Type B pancreatic cell (in vitro differentiated cells): Measurements from ENCODE around the gene GNAL. TPM values are rescaled to one million over a fixed set of nuclear protein-coding genes. Genes with fewer than 3 reads are reported as not detected.

Experiments used
- DNase-seq: peaks from one replicate; pipeline ENCODE4 v3.0.0; 2021; ENCODE audit warnings: mixed read lengths; ENCODE audit not compliant: unreplicated experiment; ENCODE audit errors: extremely low spot score
- H3K27ac Mint-ChIP-seq: 2 replicates; pipeline ENCODE4 v1.8.0; 2021; ENCODE audit warnings: mild to moderate bottlenecking, mixed read lengths
- H3K27me3 Mint-ChIP-seq: 2 replicates; pipeline ENCODE4 v1.8.0; 2021; ENCODE audit warnings: mixed read lengths
- H3K36me3 Mint-ChIP-seq: 2 replicates; pipeline ENCODE4 v1.8.0; 2021; ENCODE audit warnings: mixed read lengths
- H3K4me1 Mint-ChIP-seq: one replicate; pipeline ENCODE4 v1.8.0; 2021; ENCODE audit warnings: mixed read lengths; ENCODE audit not compliant: unreplicated experiment
- H3K4me3 Mint-ChIP-seq: 2 replicates; pipeline ENCODE4 v1.8.0; 2021; ENCODE audit warnings: mild to moderate bottlenecking, mixed read lengths
- H3K9me3 Mint-ChIP-seq: 2 replicates; pipeline ENCODE4 v1.8.0; 2021; ENCODE audit warnings: mixed read lengths
- CTCF ChIP-seq: fragments of 200-600 bp; sonication (generic); conservative IDR thresholded peaks from 2 replicates; pipeline ENCODE4 v1.5.0; 2021; ENCODE audit warnings: antibody characterized with exemption, mild to moderate bottlenecking
- total RNA-seq: library from RNA; stranded (reverse); gene quantifications from 2 replicates; pipeline ENCODE4 v1.2.1, GENCODE V29; 2021; ENCODE audit warnings: low replicate concordance

Gene GNAL
- total RNA-seq, 1 donor from 2014 or later: 12.9 TPM

- no peak for DNase-seq
- H3K4me1 Mint-ChIP-seq: peaks cover 48% of the 10 kb centered on the region
Observed at GRCh38 chr18:11857177-11857887, 168.3 kb downstream of the GNAL start.

DNA sequence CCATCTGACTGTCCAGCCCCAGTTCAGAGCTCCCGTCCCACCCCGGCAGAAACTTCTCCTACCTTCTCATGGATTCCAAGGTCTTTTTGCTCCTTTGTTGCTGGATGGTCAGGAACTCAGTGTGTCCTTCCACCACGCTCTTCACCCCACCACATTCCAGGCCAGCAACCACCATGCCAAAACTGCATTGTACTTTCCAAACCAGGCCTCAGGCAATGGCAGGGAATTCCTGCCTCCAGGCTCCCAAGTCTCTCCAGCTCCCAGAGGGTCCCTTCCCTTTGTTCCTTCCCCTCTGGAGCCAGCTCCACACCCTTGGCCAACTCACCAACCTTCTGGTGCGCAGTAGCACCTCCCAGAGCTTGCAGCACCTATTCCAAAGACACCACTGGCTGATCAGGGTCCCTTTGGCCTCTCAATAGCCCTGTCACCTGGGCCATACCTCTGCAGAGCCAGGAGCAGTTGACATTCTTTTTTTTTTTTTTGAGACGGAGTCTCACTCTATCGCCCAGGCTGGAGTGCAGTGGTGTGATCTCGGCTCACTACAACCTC is 170.3 kb downstream of the GNAL start:
- no peak for TF ChIP-seq CTCF
- H3K9me3 Mint-ChIP-seq: no peaks in the 10 kb centered on the region
- no peaks in the 10 kb centered on the region for H3K27me3 Mint-ChIP-seq
- H3K4me3 Mint-ChIP-seq: peak overlapping the region; percentile 30
- DNase-seq: peak; percentile 27
- H3K36me3 Mint-ChIP-seq: no peaks in the 10 kb centered on the region
- peak overlapping the region; percentile 79 for H3K27ac Mint-ChIP-seq
- H3K4me1 Mint-ChIP-seq: peaks cover 42% of the 10 kb centered on the region

More at GRCh38 chr18:11857177-11857887, 168.3 kb downstream of the GNAL start:
- no peaks in the 10 kb centered on the region for H3K9me3 Mint-ChIP-seq
- no peak for TF ChIP-seq CTCF
- peaks cover under 1% of the 10 kb centered on the region for H3K36me3 Mint-ChIP-seq
- peak overlapping the region; percentile 88 for H3K27ac Mint-ChIP-seq
- H3K27me3 Mint-ChIP-seq: no peaks in the 10 kb centered on the region
- peak overlapping the region; percentile 79 for H3K4me3 Mint-ChIP-seq

DNA sequence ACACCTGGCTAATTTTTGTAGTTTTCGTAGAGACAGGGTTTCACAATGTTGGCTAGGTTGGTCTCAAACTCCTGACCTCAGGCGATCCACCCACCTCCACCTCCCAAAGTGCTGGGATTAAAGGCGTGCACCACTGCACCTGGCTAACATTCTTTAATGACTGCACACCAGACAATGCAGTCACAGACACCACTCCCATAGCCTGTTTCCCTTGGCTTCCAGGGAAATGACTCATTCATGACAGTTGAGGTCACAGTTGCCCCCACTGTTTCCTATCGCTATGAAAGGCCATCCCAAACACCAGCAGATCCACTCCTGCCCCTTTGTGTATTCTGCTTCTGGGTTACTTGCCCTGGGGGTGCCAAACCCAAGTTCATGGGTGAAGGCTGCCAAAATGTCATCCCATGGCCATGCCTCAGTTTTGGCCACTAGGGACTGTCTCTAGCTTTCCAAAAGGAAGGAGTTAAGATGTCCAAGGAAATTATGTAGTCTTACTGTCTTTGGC is 170.9 kb downstream of the GNAL start:
- Mint-ChIP-seq H3K36me3 (peaks cover 2% of the 10 kb centered on the region), H3K27ac (peak overlapping the region; percentile 79), H3K27me3 (no peaks in the 10 kb centered on the region), H3K4me3 (no peak overlapping the region), H3K4me1 (peaks cover 42% of the 10 kb centered on the region), H3K9me3 (no peaks in the 10 kb centered on the region)
- TF ChIP-seq CTCF: peak; percentile 43
- peak; percentile 48 for DNase-seq

DNA sequence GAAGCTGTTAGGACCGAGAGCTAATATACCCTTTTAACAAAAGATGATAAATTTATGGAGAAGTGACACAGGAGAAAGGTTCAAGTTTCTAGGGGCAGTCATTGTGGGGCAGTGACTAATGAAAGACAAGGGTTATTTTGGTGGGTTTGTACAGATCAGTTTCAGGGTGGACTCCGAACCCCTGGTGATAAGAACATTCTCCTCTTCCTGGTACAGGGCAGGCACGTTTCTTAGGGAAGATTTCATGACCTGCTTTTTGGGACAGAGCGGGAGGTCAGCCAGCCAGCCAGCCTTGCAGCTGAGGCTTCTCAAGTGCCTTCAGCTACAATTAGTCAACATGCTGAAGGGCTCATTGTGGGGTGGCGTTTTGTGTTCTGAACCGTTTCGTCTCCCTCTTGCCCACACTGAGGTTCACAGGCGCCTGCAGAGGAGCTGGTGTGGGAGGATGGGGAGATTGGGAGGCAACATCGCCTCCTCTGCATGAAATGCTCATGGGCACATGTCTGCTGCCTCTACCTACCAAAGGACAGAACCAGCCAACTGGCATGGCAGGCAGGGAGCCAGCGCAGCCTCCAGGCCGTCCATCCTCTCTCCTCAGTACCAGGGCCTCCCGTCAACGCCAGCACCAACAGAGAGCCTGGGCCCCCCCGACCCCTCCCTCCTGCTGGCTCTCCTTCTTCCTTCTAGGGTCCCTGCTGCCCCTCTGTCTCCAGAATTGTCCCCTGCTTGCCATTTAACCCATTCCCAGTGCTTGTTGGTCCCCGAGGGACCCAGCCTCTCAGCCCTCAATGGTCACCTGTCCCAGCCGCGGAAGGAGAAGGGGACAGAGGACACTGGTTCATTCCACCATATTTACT is 171.8 kb downstream of the GNAL start:
- H3K4me3 Mint-ChIP-seq: no peak overlapping the region
- no peaks in the 10 kb centered on the region for H3K9me3 Mint-ChIP-seq
- TF ChIP-seq CTCF: no peak
- peaks cover 42% of the 10 kb centered on the region for H3K4me1 Mint-ChIP-seq
- peak; percentile 59 for DNase-seq
- H3K36me3 Mint-ChIP-seq: peaks cover 5% of the 10 kb centered on the region
- H3K27ac Mint-ChIP-seq: peak overlapping the region; percentile 79
- H3K27me3 Mint-ChIP-seq: no peaks in the 10 kb centered on the region

DNA sequence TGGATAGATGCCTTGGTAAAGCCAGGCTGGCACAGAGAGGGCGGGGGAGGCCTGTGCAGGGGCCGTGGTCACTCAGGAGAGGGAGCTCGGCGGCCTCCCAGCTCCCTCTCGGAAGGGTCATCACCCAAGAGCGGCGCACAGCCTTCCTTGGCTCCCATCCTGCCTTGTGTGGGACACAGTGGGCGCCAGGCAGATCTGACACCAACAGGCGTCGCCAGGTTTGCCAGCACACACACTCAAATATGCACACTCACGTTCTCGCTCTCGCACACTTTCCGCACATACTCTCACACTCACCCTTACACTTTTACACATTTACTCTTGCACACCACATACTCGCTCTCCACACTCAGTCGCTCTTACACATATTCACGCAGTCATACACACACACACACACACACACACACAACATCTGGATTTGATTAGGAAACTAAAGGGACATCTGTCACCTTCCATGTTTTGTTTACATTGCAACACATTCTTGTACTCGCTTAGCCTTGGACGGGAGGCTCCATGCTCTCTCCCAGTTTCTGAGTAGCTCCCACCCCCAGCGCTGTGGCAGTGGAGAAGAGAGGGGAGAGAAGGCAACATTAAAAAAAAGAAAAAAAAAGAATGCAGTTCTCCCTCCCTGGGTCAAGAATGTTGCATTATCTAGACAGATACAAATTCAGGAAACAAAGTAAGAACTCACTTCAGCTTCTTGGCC is 172.7 kb downstream of the GNAL start:
- peak; percentile 52 for DNase-seq
- peaks cover 42% of the 10 kb centered on the region for H3K4me1 Mint-ChIP-seq
- H3K27ac Mint-ChIP-seq: peak overlapping the region; percentile 67
- H3K9me3 Mint-ChIP-seq: no peaks in the 10 kb centered on the region
- H3K4me3 Mint-ChIP-seq: peak overlapping the region; percentile 12
- no peaks in the 10 kb centered on the region for H3K27me3 Mint-ChIP-seq
- no peak for TF ChIP-seq CTCF
- peaks cover 5% of the 10 kb centered on the region for H3K36me3 Mint-ChIP-seq
